ENCODE results near the gene ORC3. TPM values are rescaled to one million over a fixed set of nuclear protein-coding genes. Genes with fewer than 3 reads are reported as not detected.
A peak's percentile ranks its signal among the peaks of the same experiment; 100 is the strongest.

ORC3 gene
- total RNA-seq, 2 donors from 2014 or later: 14.3 to 14.4 TPM

DNA sequence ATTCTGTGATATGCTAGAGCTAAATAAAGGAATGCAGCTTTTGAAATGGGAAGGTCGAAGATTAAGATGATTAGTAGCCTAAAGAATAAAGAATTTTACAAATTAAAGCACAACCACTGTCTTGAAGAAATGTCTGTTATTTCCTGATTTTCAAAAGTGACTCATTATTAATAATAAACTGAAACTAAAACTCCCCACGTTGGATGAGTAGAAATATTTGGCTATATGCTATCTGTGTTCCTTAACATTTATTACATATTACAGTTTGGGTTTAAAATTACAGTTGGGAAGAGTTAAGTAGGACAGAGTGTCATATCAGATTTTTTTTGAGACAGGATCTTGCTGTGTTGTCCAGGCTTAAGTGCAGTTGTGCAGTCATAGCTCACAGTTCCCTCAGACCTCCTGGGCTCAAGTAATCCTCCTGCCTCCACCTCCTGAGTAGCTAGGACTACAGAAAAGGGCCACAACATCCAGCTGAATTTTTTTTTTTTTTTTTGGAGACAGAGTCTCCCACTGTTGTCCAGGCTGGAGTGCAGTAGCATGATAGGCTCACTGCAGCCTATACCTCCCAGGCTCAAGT lies 65.0 kb downstream of the ORC3 start:
- Mint-ChIP-seq H3K4me3 (peak overlapping the region; percentile 36), H3K4me1 (peaks cover 26% of the 10 kb centered on the region), H3K27ac (peak overlapping the region; percentile 91), H3K27me3 (no peaks in the 10 kb centered on the region), H3K36me3 (ENCODE audit: low read depth) (no peaks in the 10 kb centered on the region)
- no peak for ATAC-seq
- H3K9me3 ChIP-seq (ENCODE audit: control insufficient read depth, low read length, poor library complexity, severe bottlenecking): no peaks in the 10 kb centered on the region
- DNase-seq: no peak

DNA sequence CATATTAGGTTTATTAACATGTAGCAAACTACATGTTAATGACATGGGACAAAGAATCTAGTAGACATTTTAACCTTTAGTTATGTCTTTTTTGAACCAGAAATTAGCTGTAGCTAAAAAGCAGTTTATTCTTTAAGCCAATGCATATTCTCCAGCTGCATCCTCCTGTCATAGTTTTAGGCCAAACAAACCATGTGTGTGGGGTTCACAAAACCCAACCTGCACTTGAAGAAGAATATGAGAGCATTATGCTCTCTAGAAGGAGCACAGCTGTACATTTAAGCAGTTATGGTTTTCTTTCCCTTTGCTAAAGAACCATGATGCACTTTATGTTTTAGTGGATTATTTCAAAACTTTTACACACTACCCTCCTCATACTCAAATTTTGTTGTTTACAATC lies 65.9 kb downstream of the ORC3 start:
- ATAC-seq (no peak), DNase-seq (no peak)
- Mint-ChIP-seq H3K27me3 (no peaks in the 10 kb centered on the region), H3K36me3 (ENCODE audit: low read depth) (no peaks in the 10 kb centered on the region), H3K4me1 (peaks cover 26% of the 10 kb centered on the region), H3K4me3 (no peak overlapping the region), H3K27ac (no peak overlapping the region)
- no peaks in the 10 kb centered on the region for H3K9me3 ChIP-seq (ENCODE audit: control insufficient read depth, low read length, poor library complexity, severe bottlenecking)

- no peaks in the 10 kb centered on the region for H3K9me3 ChIP-seq (ENCODE audit: control insufficient read depth, low read length, poor library complexity, severe bottlenecking)
- Mint-ChIP-seq H3K27me3 (no peaks in the 10 kb centered on the region), H3K4me1 (peaks cover 26% of the 10 kb centered on the region), H3K4me3 (peak overlapping the region; percentile 19), H3K27ac (peak overlapping the region; percentile 49), H3K36me3 (ENCODE audit: low read depth) (peaks cover 3% of the 10 kb centered on the region)
- ATAC-seq (peak; percentile 42), DNase-seq (no peak)
Observed at GRCh38 chr6:87656857-87657256, 66.9 kb downstream of the ORC3 start.

DNA sequence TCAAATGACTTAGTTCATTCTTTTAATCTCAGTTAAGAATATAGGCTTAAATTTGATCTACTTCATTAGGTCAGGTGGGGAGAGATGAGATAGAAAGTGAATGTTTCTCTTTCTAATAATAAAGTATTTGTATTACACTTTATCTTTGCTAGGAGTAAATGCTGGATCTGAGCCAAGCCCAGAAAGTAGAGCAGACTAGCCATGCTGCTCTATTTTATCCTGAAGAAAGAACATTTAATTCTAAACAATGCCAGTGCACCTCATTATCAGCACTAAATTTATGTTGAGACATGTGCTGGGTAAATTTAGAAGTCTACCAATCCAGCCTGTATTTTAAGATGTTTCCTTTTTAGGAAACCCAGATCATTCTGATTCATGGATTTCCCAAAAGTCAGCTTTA lies 68.6 kb downstream of the ORC3 start:
- no peak overlapping the region for H3K4me3 Mint-ChIP-seq

GRCh38 chr6:87660226-87660911 lies 70.4 kb downstream of the ORC3 start:
- no peak overlapping the region for H3K27ac Mint-ChIP-seq
- H3K36me3 Mint-ChIP-seq (ENCODE audit: low read depth): peaks cover 3% of the 10 kb centered on the region
- no peaks in the 10 kb centered on the region for H3K27me3 Mint-ChIP-seq
- no peak for DNase-seq
- no peaks in the 10 kb centered on the region for H3K9me3 ChIP-seq (ENCODE audit: control insufficient read depth, low read length, poor library complexity, severe bottlenecking)
- no peak for ATAC-seq
- no peak overlapping the region for H3K4me3 Mint-ChIP-seq
- H3K4me1 Mint-ChIP-seq: peaks cover 10% of the 10 kb centered on the region

More for the DNA sequence above, 68.6 kb downstream of the ORC3 start:
- DNase-seq (no peak), ATAC-seq (no peak)
- Mint-ChIP-seq H3K4me1 (peaks cover 18% of the 10 kb centered on the region), H3K27ac (peak overlapping the region; percentile 49), H3K36me3 (ENCODE audit: low read depth) (peaks cover 3% of the 10 kb centered on the region), H3K27me3 (no peaks in the 10 kb centered on the region)
- no peaks in the 10 kb centered on the region for H3K9me3 ChIP-seq (ENCODE audit: control insufficient read depth, low read length, poor library complexity, severe bottlenecking)

- Mint-ChIP-seq H3K4me1 (peaks cover 10% of the 10 kb centered on the region), H3K27ac (no peak overlapping the region), H3K36me3 (ENCODE audit: low read depth) (peaks cover 3% of the 10 kb centered on the region), H3K4me3 (no peak overlapping the region), H3K27me3 (no peaks in the 10 kb centered on the region)
- ATAC-seq (no peak), DNase-seq (no peak)
- H3K9me3 ChIP-seq (ENCODE audit: control insufficient read depth, low read length, poor library complexity, severe bottlenecking): no peaks in the 10 kb centered on the region
Observed at GRCh38 chr6:87661016-87661415, 71.1 kb downstream of the ORC3 start.

DNA sequence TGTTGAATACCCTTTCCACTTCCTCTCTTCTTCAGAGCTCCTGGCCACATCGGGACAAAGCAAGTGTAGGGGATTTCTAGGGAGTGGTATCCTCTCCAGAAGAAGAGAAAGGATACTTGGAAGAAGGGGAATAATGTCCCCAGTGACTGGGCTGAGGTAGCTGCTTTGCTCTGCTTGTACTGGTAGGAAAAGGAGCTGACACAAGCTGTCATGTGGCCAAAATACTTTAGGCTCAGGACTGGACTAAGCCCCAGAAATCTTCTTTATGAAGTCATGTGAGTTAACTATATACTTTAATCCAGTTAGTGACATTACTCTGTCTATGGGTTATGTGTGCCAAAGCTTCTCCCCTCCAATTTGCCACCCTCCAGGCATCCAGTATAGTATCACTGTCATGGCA lies 71.6 kb downstream of the ORC3 start:
- H3K4me1 Mint-ChIP-seq: peaks cover 10% of the 10 kb centered on the region
- H3K27me3 Mint-ChIP-seq: no peaks in the 10 kb centered on the region
- DNase-seq (no peak), ATAC-seq (no peak)
- no peak overlapping the region for H3K27ac Mint-ChIP-seq
- H3K4me3 Mint-ChIP-seq: no peak overlapping the region
- peaks cover 3% of the 10 kb centered on the region for H3K36me3 Mint-ChIP-seq (ENCODE audit: low read depth)
- H3K9me3 ChIP-seq (ENCODE audit: control insufficient read depth, low read length, poor library complexity, severe bottlenecking): no peaks in the 10 kb centered on the region

DNA sequence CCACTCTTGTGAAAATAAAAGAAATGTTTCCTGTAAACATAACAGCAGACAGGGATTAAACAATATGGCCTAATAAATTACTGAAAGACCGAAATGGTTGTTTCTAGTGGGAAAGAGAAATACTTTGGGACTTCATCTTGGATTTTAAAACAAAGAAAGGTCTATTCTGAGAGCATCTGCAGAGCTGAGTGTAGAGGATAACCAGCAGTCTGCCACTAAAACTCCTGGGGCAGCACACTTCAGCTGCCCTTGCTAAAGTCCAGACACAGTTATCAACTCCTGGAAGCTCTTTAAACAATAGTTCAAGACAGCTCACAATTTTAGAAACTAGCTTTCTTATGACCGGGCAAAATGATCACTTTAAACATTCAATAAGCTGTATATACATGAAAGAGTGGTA lies 73.5 kb downstream of the ORC3 start:
- no peaks in the 10 kb centered on the region for H3K9me3 ChIP-seq (ENCODE audit: control insufficient read depth, low read length, poor library complexity, severe bottlenecking)
- Mint-ChIP-seq H3K27me3 (no peaks in the 10 kb centered on the region), H3K4me1 (peaks cover 3% of the 10 kb centered on the region), H3K4me3 (no peak overlapping the region), H3K27ac (peak overlapping the region; percentile 39), H3K36me3 (ENCODE audit: low read depth) (peaks cover 3% of the 10 kb centered on the region)
- no peak for DNase-seq
- ATAC-seq: no peak

DNA sequence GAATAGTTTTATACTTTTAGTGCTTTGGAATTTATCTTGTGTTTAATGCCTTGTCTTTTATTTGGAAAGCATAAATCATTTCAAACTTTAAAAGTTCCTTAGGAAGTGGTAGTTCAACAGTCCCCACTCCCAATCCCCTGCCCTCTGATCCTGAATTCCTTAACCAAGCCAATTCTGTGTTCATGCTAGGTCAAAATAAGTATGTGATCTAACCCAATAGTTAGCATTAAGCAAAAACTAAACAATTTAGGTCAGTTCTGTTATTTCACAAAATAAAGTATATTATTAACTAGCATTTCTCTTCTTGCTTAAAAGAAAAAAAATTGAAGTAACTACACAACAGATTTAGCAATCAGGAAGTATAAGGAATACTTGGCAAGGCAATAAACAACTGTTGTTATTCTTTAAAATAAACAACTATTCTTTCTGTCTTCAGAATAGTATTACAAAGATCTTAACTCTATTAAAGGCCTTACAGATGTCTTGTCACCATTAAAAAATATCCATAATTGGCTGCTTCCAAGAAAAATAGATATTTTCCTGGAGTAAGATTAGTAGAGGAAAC lies 75.1 kb downstream of the ORC3 start:
- Mint-ChIP-seq H3K36me3 (ENCODE audit: low read depth) (peaks cover 3% of the 10 kb centered on the region), H3K4me3 (no peak overlapping the region), H3K27me3 (no peaks in the 10 kb centered on the region), H3K27ac (no peak overlapping the region), H3K4me1 (peaks cover 3% of the 10 kb centered on the region)
- no peak for ATAC-seq
- no peaks in the 10 kb centered on the region for H3K9me3 ChIP-seq (ENCODE audit: control insufficient read depth, low read length, poor library complexity, severe bottlenecking)
- no peak for DNase-seq

DNA sequence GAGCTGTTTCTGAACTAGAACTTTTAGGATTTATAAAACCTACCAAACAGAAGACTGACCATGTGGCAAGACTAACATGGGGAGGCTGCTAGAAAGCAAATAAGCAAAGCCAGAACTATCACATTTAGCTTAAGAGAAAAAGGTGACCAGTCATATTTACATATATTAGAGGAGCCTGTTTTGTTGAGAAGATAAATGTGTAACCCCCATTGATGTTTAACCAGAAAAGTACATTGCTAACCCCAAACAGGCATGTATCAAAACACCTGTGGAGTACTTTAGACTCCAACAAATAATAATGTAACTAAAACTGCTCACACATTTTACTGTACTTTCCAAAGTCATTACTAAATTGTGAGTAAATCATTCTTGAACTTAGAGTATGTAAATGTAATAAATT lies 77.1 kb downstream of the ORC3 start:
- DNase-seq: no peak
- no peak overlapping the region for H3K4me3 Mint-ChIP-seq
- no peak overlapping the region for H3K27ac Mint-ChIP-seq
- H3K9me3 ChIP-seq (ENCODE audit: control insufficient read depth, low read length, poor library complexity, severe bottlenecking): no peaks in the 10 kb centered on the region
- ATAC-seq: no peak
- peaks cover 8% of the 10 kb centered on the region for H3K36me3 Mint-ChIP-seq (ENCODE audit: low read depth)
- H3K4me1 Mint-ChIP-seq: peaks cover 18% of the 10 kb centered on the region
- no peaks in the 10 kb centered on the region for H3K27me3 Mint-ChIP-seq

GRCh38 chr6:87668013-87668412 lies 78.1 kb downstream of the ORC3 start:
- peaks cover 8% of the 10 kb centered on the region for H3K36me3 Mint-ChIP-seq (ENCODE audit: low read depth)
- peaks cover 21% of the 10 kb centered on the region for H3K4me1 Mint-ChIP-seq
- no peaks in the 10 kb centered on the region for H3K27me3 Mint-ChIP-seq
- no peak overlapping the region for H3K27ac Mint-ChIP-seq
- DNase-seq (no peak), ATAC-seq (no peak)
- H3K4me3 Mint-ChIP-seq: no peak overlapping the region
- H3K9me3 ChIP-seq (ENCODE audit: control insufficient read depth, low read length, poor library complexity, severe bottlenecking): no peaks in the 10 kb centered on the region

- peaks cover 8% of the 10 kb centered on the region for H3K36me3 Mint-ChIP-seq (ENCODE audit: low read depth)
- no peak for ATAC-seq
Observed at GRCh38 chr6:87669051-87669450, 79.1 kb downstream of the ORC3 start.

DNA sequence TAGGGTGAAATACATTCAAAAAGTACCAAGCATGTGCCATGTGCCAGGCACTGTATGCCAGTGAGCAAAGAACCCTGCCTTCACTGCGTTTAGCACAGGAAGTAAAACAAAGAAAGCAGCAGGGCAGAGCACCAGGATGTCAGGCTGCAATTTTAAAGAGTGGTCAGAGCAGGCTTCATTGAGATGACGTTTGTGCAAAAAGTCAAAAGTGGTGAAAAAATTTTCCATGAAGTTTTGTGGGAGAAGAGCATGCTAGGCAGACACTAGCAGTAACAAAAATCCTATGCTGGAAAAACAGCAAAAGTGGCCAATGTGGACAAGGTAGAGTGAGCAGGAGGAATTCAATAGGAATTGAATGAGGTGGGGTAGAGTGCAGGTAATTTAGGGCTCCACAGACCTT lies 80.8 kb downstream of the ORC3 start:
- Mint-ChIP-seq H3K36me3 (ENCODE audit: low read depth) (peaks cover 8% of the 10 kb centered on the region), H3K4me1 (peaks cover 18% of the 10 kb centered on the region), H3K27ac (peak overlapping the region; percentile 84), H3K4me3 (peak overlapping the region; percentile 3), H3K27me3 (no peaks in the 10 kb centered on the region)
- DNase-seq: no peak
- H3K9me3 ChIP-seq (ENCODE audit: control insufficient read depth, low read length, poor library complexity, severe bottlenecking): no peaks in the 10 kb centered on the region
- ATAC-seq: peak; percentile 54

More at GRCh38 chr6:87669051-87669450, 79.1 kb downstream of the ORC3 start:
- DNase-seq: no peak
- no peaks in the 10 kb centered on the region for H3K9me3 ChIP-seq (ENCODE audit: control insufficient read depth, low read length, poor library complexity, severe bottlenecking)
- H3K4me1 Mint-ChIP-seq: peaks cover 18% of the 10 kb centered on the region
- no peak overlapping the region for H3K4me3 Mint-ChIP-seq
- no peak overlapping the region for H3K27ac Mint-ChIP-seq
- H3K27me3 Mint-ChIP-seq: no peaks in the 10 kb centered on the region
